Activated CD8-positive, alpha-beta T cell treated with anti-CD3 and anti-CD28 coated beads for 36 hours (primary cell): ENCODE measurements around the gene BCL2L1. TPM values are rescaled to one million over a fixed set of nuclear protein-coding genes. Genes with fewer than 3 reads are reported as not detected.

Experiments
- ATAC-seq: fragments of 200-7000 bp; cut with Tn5 transposase; one replicate; pipeline ENCODE4 v1.10.0; 2021; ENCODE audit warnings: mild to moderate bottlenecking, moderate library complexity
- CTCF ChIA-PET: fragments of 350-600 bp; sonication (Branson Sonifier 250); formaldehyde crosslinking; loops from one replicate; lab custom pipeline; 2021; ENCODE audit warnings: antibody characterized with exemption; lab: Charles Lee
- POLR2A ChIA-PET: fragments of 350-600 bp; sonication (Branson Sonifier 250); formaldehyde crosslinking; loops from one replicate; lab custom pipeline; 2021; ENCODE audit warnings: antibody characterized with exemption; lab: Charles Lee
- DNase-seq: peaks from one replicate; pipeline ENCODE4 v3.0.0-alpha.2; 2020
- H3K27ac Mint-ChIP-seq: one replicate; pipeline ENCODE4 v1.8.0; 2021; ENCODE audit warnings: mild to moderate bottlenecking, mixed read lengths
- H3K27me3 Mint-ChIP-seq: one replicate; pipeline ENCODE4 v1.8.0; 2021; ENCODE audit warnings: mixed read lengths
- H3K36me3 Mint-ChIP-seq: one replicate; pipeline ENCODE4 v1.8.0; 2021; ENCODE audit warnings: low read depth, mixed read lengths
- H3K4me1 Mint-ChIP-seq: one replicate; pipeline ENCODE4 v1.8.0; 2021; ENCODE audit warnings: low read depth, mixed read lengths
- H3K4me3 Mint-ChIP-seq: one replicate; pipeline ENCODE4 v1.8.0; 2021; ENCODE audit warnings: mild to moderate bottlenecking, moderate library complexity, mixed read lengths
- H3K9me3 Mint-ChIP-seq: one replicate; pipeline ENCODE4 v1.8.0; 2021; ENCODE audit warnings: mixed read lengths
- CTCF ChIP-seq: fragments of 200-600 bp; IDR thresholded peaks from one replicate; pipeline ENCODE4 v1.8.0; 2022; ENCODE audit warnings: antibody characterized with exemption, mild to moderate bottlenecking
- intact Hi-C: fragments of 100-400 bp; cut with micrococcal nuclease; formaldehyde crosslinking; loops from one replicate; pipeline ENCODE4 v1.10.0; 2022
- total RNA-seq, 2 experiments: library from RNA; stranded (reverse); gene quantifications; one replicate each; pipeline ENCODE4 v1.2.3, GENCODE V29; 2021

Gene BCL2L1
- total RNA-seq, 2 experiments from 2014 or later, result 182 TPM

GRCh38 chr20:31710423-31711108, 12.1 kb downstream of the BCL2L1 start:
- no peak for TF ChIP-seq CTCF
- no peaks in the 10 kb centered on the region for H3K9me3 Mint-ChIP-seq
- POLR2A ChIA-PET, result interaction anchor here (1.4 to 4.5 kb wide), 3 partner anchors 10 to 16 kb away, joined by 3 to 27 read pairs (median 5); partner anchors contain the start of gene BCL2L1
- CTCF ChIA-PET, result interaction anchor here (1.1 to 5.6 kb wide), 3 partner anchors 13 to 48 kb away, joined by 3 to 27 read pairs (median 6); partner anchors contain the start of gene BCL2L1
- no peak overlapping the region for H3K4me3 Mint-ChIP-seq
- no peaks in the 10 kb centered on the region for H3K27me3 Mint-ChIP-seq
- intact Hi-C loops, result no loop called here
- no peak for ATAC-seq
- H3K27ac Mint-ChIP-seq, result peak overlapping the region; percentile 83
- DNase-seq, result no peak
- H3K4me1 Mint-ChIP-seq, result peaks cover 91% of the 10 kb centered on the region
- H3K36me3 Mint-ChIP-seq, result peaks cover 90% of the 10 kb centered on the region

- Mint-ChIP-seq H3K9me3 (no peaks in the 10 kb centered on the region), H3K4me3 (no peak overlapping the region), H3K27ac (peak overlapping the region; percentile 50), H3K4me1 (peaks cover 90% of the 10 kb centered on the region), H3K36me3 (peaks cover 89% of the 10 kb centered on the region), H3K27me3 (no peaks in the 10 kb centered on the region)
- no peak for DNase-seq
- CTCF ChIA-PET, result interaction anchor here (1.6 to 5.6 kb wide), 2 partner anchors 14 to 35 kb away, joined by 6 to 27 read pairs; partner anchors contain the start of gene BCL2L1
- TF ChIP-seq CTCF, result no peak
- no peak for ATAC-seq
- intact Hi-C loops, result no loop called here
- POLR2A ChIA-PET, result interaction anchor here (4.5 kb wide), 1 partner anchor 12 kb away, joined by 27 read pairs; the partner anchor contains the start of gene BCL2L1
Measured at GRCh38 chr20:31709939-31710338, 12.7 kb downstream of the BCL2L1 start.

- DNase-seq (no peak), ATAC-seq (no peak)
- Mint-ChIP-seq H3K9me3 (no peaks in the 10 kb centered on the region), H3K36me3 (peaks cover 89% of the 10 kb centered on the region), H3K4me3 (no peak overlapping the region), H3K27ac (peak overlapping the region; percentile 40), H3K4me1 (peaks cover 83% of the 10 kb centered on the region), H3K27me3 (no peaks in the 10 kb centered on the region)
- CTCF ChIA-PET, result interaction anchor here (0.8 to 1.6 kb wide), 2 partner anchors 34 to 96 kb away, joined by 3 to 6 read pairs; no protein-coding TSS in a partner anchor
- POLR2A ChIA-PET, result interaction anchor here (0.6 kb wide), 1 partner anchor 142 kb away, joined by 3 read pairs; no protein-coding TSS in a partner anchor
- intact Hi-C loops, result no loop called here
- no peak for TF ChIP-seq CTCF
Measured at GRCh38 chr20:31708736-31709534, 13.7 kb downstream of the BCL2L1 start.

- ChIA-PET POLR2A (no interaction called here), CTCF (interaction anchor here (0.8 to 0.9 kb wide), 2 partner anchors 95 kb away, joined by 3 read pairs; no protein-coding TSS in a partner anchor)
- no peak for TF ChIP-seq CTCF
- Mint-ChIP-seq H3K4me3 (no peak overlapping the region), H3K9me3 (no peaks in the 10 kb centered on the region), H3K4me1 (peaks cover 75% of the 10 kb centered on the region), H3K27ac (peak overlapping the region; percentile 66), H3K36me3 (peaks cover 88% of the 10 kb centered on the region), H3K27me3 (no peaks in the 10 kb centered on the region)
- ATAC-seq (peak; percentile 24), DNase-seq (no peak)
- intact Hi-C loops, result no loop called here
Measured at GRCh38 chr20:31707994-31708735, 14.5 kb downstream of the BCL2L1 start.
